HG03045 (cell line): Measurements from ENCODE around the gene HID1.

Experiments used
- ATAC-seq: cut with Tn5 transposase; IDR thresholded peaks from one replicate; pipeline ENCODE4 v1.9.1; 2021; ENCODE audit warnings: mild to moderate bottlenecking, moderate library complexity; ENCODE audit not compliant: unreplicated experiment

The HID1 gene

GRCh38 chr17:74901353-74902135, 71.0 kb downstream of the HID1 start:
- ATAC-seq = no peak
